Measurements from ENCODE around the gene CYP2W1. TPM values are rescaled to one million over a fixed set of nuclear protein-coding genes. Genes with fewer than 3 reads are reported as not detected.
"Not testable (repeated sequence)": the region's sequence is repeated elsewhere in the genome, so short reads cannot be mapped to it uniquely, and the experiment has no call there.

The CYP2W1 gene
- total RNA-seq, 1 donor from 2014 or later: not detected

DNA sequence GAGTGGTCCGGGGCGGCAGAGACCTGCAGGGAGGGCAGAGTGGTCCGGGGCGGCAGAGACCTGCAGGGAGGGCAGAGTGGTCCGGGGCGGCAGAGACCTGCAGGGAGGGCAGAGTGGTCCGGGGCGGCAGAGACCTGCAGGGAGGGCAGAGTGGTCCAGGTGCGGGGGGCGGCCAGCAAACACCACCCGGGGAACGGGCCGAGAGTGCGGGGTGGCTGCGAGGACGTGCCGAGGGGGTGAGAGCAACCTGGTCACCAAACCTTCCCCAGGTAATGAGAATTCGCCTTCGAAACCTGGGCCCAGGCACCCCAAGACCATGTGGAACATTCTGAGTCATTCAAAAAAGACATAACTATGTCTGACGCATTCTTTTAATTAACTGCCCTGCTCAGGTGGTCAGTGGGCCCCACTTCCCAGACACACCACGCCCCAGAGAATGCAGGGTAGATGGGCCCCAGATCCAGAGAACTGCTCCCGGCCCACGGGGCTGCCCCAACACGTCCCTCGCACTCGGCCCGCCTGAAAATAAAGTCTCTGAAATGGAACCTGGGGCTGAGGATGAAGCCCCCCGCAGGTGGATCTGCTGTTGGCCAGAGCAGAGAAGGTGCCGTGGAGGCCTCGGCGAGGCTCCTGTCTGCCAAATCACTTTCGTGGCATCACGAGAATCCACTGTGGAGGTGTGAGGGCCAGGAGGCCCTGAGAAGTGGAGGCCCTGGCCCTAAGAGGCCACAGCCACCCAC, 48.9 kb downstream of the CYP2W1 start:
- intact Hi-C loops (cut with DNase I): no loop called here
- H3K36me3 ChIP-seq: no peaks in the 10 kb centered on the region
- H3K9me3 ChIP-seq: no peaks in the 10 kb centered on the region
- H3K27ac ChIP-seq: no peak overlapping the region
- DNase-seq (ENCODE audit: low spot score in 2 of 2): no peak
- H3K4me1 ChIP-seq: peaks cover 0 to 12% of the 10 kb centered on the region in 2 donors
- H3K4me3 ChIP-seq: no peak overlapping the region
- TF ChIP-seq, protein P1, sequence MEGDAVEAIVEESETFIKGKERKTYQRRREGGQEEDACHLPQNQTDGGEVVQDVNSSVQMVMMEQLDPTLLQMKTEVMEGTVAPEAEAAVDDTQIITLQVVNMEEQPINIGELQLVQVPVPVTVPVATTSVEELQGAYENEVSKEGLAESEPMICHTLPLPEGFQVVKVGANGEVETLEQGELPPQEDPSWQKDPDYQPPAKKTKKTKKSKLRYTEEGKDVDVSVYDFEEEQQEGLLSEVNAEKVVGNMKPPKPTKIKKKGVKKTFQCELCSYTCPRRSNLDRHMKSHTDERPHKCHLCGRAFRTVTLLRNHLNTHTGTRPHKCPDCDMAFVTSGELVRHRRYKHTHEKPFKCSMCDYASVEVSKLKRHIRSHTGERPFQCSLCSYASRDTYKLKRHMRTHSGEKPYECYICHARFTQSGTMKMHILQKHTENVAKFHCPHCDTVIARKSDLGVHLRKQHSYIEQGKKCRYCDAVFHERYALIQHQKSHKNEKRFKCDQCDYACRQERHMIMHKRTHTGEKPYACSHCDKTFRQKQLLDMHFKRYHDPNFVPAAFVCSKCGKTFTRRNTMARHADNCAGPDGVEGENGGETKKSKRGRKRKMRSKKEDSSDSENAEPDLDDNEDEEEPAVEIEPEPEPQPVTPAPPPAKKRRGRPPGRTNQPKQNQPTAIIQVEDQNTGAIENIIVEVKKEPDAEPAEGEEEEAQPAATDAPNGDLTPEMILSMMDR (IDR thresholded peaks at IDR 0.05): no peak
- no peaks in the 10 kb centered on the region for H3K27me3 ChIP-seq

DNA sequence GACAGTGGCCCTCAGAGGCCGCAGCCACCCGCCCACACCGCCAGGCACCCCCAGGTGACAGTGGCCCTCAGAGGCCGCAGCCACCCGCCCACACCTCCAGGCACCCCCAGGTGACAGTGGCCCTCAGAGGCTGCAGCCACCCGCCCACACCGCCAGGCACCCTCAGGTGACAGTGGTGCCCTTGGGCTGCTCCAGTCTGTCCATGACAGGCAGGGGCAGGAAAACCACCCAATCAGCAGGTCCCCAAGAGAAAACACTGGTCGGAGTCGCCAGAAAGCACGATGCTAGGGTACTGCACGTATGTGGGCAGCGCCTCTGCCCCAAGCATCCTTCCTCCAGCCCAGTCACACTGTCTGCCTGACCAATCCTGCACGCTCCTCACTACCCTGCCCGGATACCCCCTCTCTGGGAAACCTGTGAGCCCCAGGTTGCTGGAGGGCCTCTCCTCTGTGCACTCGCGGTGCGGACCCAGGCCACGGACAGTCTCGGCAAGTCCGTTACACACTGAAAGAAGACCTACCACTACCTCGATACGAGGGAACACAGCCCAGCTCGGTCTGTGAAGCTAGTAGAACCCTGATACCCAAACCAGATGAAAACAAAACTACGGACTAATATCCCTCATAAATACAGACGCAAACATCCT, 49.7 kb downstream of the CYP2W1 start:
- Histone ChIP-seq H3K4me1 (peaks cover 0 to 7% of the 10 kb centered on the region in 2 donors), H3K36me3 (no peaks in the 10 kb centered on the region), H3K4me3 (no peak overlapping the region), H3K27me3 (no peaks in the 10 kb centered on the region), H3K9me3 (no peaks in the 10 kb centered on the region), H3K27ac (no peak overlapping the region)
- intact Hi-C loops (cut with DNase I): no loop called here
- TF ChIP-seq, protein P1 (IDR thresholded peaks at IDR 0.05): no peak
- DNase-seq (ENCODE audit: low spot score in 2 of 2): no peak

DNA sequence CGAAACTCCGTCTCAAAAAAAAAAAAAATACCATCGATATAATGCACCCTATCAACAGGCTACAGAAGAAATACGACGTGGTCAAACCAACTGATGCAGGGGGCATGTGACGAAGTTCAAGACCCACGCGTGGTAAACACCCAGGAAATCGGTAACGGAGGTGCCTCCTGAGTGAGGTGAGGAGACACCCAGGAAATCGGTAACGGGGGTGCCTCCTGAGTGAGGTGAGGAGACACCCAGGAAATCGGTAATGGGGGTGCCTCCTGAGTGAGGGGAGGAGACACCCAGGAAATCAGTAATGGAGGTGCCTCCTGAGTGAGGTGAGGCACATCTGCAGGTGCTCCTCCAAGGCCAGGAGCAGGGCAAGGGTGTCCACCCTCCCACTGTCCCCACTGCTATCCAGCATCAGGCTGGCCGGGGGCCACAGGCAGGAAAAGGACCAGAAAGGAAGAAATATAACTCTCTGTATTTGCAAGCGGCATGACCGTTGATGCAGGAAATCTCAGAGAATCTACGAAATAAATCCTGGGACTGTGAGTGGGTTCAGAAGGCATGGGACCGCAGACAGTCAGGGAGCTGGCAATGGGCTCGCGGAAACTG, 50.7 kb downstream of the CYP2W1 start:
- Histone ChIP-seq H3K27ac (no peak overlapping the region), H3K27me3 (no peaks in the 10 kb centered on the region), H3K9me3 (no peaks in the 10 kb centered on the region), H3K4me1 (peaks cover 0 to 7% of the 10 kb centered on the region in 2 donors), H3K4me3 (no peak overlapping the region), H3K36me3 (no peaks in the 10 kb centered on the region)
- DNase-seq (ENCODE audit: low spot score in 2 of 2): no peak
- intact Hi-C loops (cut with DNase I): no loop called here
- TF ChIP-seq, protein P1 (IDR thresholded peaks at IDR 0.05): no peak

DNA sequence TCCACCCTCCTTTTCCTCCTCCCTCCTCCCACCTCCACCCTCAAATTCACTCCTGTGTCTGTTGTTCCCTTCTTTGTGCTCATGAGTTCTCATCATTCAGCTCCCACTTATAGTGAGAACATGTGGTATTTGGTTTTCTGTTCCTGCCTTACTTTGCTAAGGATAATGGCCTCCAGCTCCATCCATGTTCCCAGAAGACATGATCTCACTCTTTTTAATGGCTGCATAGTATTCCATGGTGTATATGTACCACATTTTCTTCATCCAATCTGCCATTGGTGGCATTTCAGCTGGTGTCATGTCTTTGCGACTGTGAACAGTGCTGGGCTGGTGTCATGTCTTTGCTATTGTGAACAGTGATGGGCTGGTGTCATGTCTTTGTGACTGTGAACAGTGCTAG, 51.8 kb downstream of the CYP2W1 start:
- H3K27ac ChIP-seq; DNase-seq (ENCODE audit: low spot score in 2 of 2); H3K4me3 ChIP-seq; intact Hi-C loops (cut with DNase I); H3K9me3 ChIP-seq; H3K36me3 ChIP-seq; H3K27me3 ChIP-seq; H3K4me1 ChIP-seq: not testable (repeated sequence)

DNA sequence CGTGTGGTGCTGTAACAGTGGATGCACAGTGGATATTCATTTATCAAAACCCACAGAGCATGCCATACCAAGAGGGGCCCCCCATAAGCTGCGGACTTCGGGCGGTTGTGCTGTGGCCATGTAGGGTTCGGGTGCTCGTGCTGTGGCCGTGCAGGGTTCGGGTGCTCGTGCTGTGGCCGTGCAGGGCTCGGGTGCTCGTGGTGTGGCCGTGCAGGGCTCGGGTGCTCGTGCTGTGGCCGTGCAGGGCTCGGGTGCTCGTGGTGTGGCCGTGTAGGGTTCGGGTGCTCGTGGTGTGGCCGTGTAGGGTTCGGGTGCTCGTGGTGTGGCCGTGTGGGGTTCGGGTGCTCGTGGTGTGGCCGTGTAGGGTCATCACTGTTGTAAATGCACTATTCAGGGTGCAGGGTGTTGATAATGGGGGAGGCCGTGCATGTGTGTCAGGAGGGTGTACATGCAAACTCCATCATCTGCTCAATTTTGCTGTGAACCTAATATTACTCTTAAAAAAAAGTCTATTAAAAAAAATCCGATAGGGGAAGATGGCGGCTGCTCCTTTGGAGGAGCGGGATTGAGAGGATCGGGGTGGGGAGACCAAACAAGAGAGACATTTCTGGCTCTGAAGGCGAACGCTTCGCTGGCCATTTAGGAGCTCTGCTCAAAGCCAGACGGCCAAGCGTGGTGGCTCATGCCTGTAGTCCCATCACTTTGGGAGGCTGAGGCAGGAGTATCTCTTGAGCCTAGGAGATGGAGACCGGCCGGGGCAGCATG, 53.4 kb downstream of the CYP2W1 start:
- DNase-seq (ENCODE audit: low spot score in 2 of 2); H3K36me3 ChIP-seq; intact Hi-C loops (cut with DNase I): not testable (repeated sequence)

More for the DNA sequence above, 53.4 kb downstream of the CYP2W1 start:
- H3K4me3 ChIP-seq, H3K9me3 ChIP-seq, H3K4me1 ChIP-seq, H3K27ac ChIP-seq, H3K27me3 ChIP-seq: not testable (repeated sequence)

Other genes starting within 250 kb of the CYP2W1 start
- 186 TPM for gene SUN1, start 150.7 kb upstream of the CYP2W1 start, total RNA-seq
- 4.2 TPM for gene GET4, start 106.6 kb upstream of the CYP2W1 start, total RNA-seq
- gene ADAP1, start 28.5 kb upstream of the CYP2W1 start, total RNA-seq: 44.5 TPM
- 2.1 TPM for gene COX19, start 7.6 kb upstream of the CYP2W1 start, total RNA-seq
- gene GPR146, start 61.4 kb downstream of the CYP2W1 start, total RNA-seq: 224 TPM
- gene GPER1, start 104.9 kb downstream of the CYP2W1 start, total RNA-seq: 11.3 TPM
- 5.6 TPM for gene ZFAND2A, start 177.0 kb downstream of the CYP2W1 start, total RNA-seq
- gene UNCX, start 249.7 kb downstream of the CYP2W1 start, total RNA-seq: not detected

Measured in ascending aorta (tissue), 2 donors.